Tongue (tissue), 2 donors: ENCODE measurements around the gene MARCHF4. TPM values are rescaled to one million over a fixed set of nuclear protein-coding genes. Genes with fewer than 3 reads are reported as not detected.

Source experiments
- DNase-seq: peaks from one replicate; pipeline ENCODE4 v3.0.0-alpha.2; 2015
- total RNA-seq: library from RNA; depleted of rRNA; stranded (reverse); fragments of >200 nt; gene quantifications from one replicate; pipeline ENCODE4 v1.2.3, GENCODE V29; 2014

MARCHF4 gene
- not detected for total RNA-seq

GRCh38 chr2:216371721-216372702, at the start of gene MARCHF4:
Gene MARCHF4 (minus strand): TSS chr2:216372483. CDS start chr2:216370260, 2,223 bp downstream.
- DNase-seq = peak; percentile 88

GRCh38 chr2:216420367-216421101, 48.3 kb upstream of the MARCHF4 start:
- no peak for DNase-seq

GRCh38 chr2:216418981-216419380, 46.7 kb upstream of the MARCHF4 start:
- DNase-seq = no peak

GRCh38 chr2:216416571-216417307, 44.5 kb upstream of the MARCHF4 start:
- no peak for DNase-seq

- DNase-seq = peak; percentile 41
These were observed 43.3 kb upstream of the MARCHF4 start for GRCh38 chr2:216415541-216415940.

- DNase-seq = no peak
These were observed 42.6 kb upstream of the MARCHF4 start for GRCh38 chr2:216414772-216415319.

GRCh38 chr2:216413882-216414281, 41.6 kb upstream of the MARCHF4 start:
- DNase-seq = no peak

- peak; percentile 100 for DNase-seq
These were observed 40.0 kb upstream of the MARCHF4 start, which contains the start of gene SMARCAL1 for GRCh38 chr2:216412022-216412999. Gene SMARCAL1 (plus strand): TSS chr2:216412484. CDS start chr2:216414705, 2,221 bp downstream.

- no peak for DNase-seq
These were observed 38.3 kb upstream of the MARCHF4 start for GRCh38 chr2:216410550-216410949.

- DNase-seq = no peak
These were observed 36.4 kb upstream of the MARCHF4 start for GRCh38 chr2:216408426-216409290.

GRCh38 chr2:216406826-216407225, 34.5 kb upstream of the MARCHF4 start:
- DNase-seq = no peak

- no peak for DNase-seq
These were observed 33.3 kb upstream of the MARCHF4 start for GRCh38 chr2:216405588-216405987.

GRCh38 chr2:216404010-216404618, 31.8 kb upstream of the MARCHF4 start:
- no peak for DNase-seq

GRCh38 chr2:216402751-216403150, 30.5 kb upstream of the MARCHF4 start:
- no peak for DNase-seq

GRCh38 chr2:216399621-216400020, 27.3 kb upstream of the MARCHF4 start:
- DNase-seq = no peak

GRCh38 chr2:216394881-216395280, 22.6 kb upstream of the MARCHF4 start:
- no peak for DNase-seq

GRCh38 chr2:216392945-216393840, 20.9 kb upstream of the MARCHF4 start:
- no peak for DNase-seq

GRCh38 chr2:216392018-216392562, 19.8 kb upstream of the MARCHF4 start:
- DNase-seq = no peak
